Liver (tissue), 3 donors: Measurements from ENCODE around the gene AGBL4.

Source experiments
- EGR1 ChIP-seq, 2 donors: IDR thresholded peaks; 2 replicates each; pipeline ENCODE4 v1.6.1; 2016 to 2018; ENCODE audit warnings: antibody characterized with exemption in 2 of 2, low read depth in 2 of 2
- GABPA ChIP-seq, 2 donors: IDR thresholded peaks in 1 of 2; conservative IDR thresholded peaks in 1 of 2; 2 replicates each; pipeline ENCODE4 v1.6.1; 2016; ENCODE audit warnings: antibody characterized with exemption in 2 of 2, mild to moderate bottlenecking in 1 of 2, moderate library complexity in 1 of 2
- HNF4A ChIP-seq, 2 donors: conservative IDR thresholded peaks; 2 replicates each; pipeline ENCODE4 v1.6.1; 2016; ENCODE audit warnings: antibody characterized with exemption in 2 of 2, mild to moderate bottlenecking in 2 of 2
- JUND ChIP-seq, 2 donors: IDR thresholded peaks; 2 replicates each; pipeline ENCODE4 v1.6.1; 2016; ENCODE audit warnings: antibody characterized with exemption in 2 of 2
- RAD21 ChIP-seq, 2 donors: IDR thresholded peaks; 2 replicates each; pipeline ENCODE4 v1.6.1; 2016; ENCODE audit warnings: antibody characterized with exemption in 2 of 2, mild to moderate bottlenecking in 2 of 2
- YY1 ChIP-seq: IDR thresholded peaks from 2 replicates; pipeline ENCODE4 v1.6.1; 2016; ENCODE audit warnings: antibody characterized with exemption, mild to moderate bottlenecking
- TF ChIP-seq, protein P1 (sequence below): fragments of 150-350 bp; IDR thresholded peaks from 2 replicates; pipeline ENCODE4 v1.5.1; 2017; ENCODE audit warnings: improper control_type of control experiment, low read depth, low read length; ENCODE audit not compliant: missing input control
- TF ChIP-seq, protein P2 (sequence below): IDR thresholded peaks from 2 replicates; pipeline ENCODE4 v1.6.1; 2016; ENCODE audit warnings: antibody characterized with exemption
- TF ChIP-seq, protein P3 (sequence below): IDR thresholded peaks from 2 replicates; pipeline ENCODE4 v1.6.1; 2016; ENCODE audit warnings: antibody characterized with exemption
- donor health status: healthy.
- donor health status: healthy.

DNA sequence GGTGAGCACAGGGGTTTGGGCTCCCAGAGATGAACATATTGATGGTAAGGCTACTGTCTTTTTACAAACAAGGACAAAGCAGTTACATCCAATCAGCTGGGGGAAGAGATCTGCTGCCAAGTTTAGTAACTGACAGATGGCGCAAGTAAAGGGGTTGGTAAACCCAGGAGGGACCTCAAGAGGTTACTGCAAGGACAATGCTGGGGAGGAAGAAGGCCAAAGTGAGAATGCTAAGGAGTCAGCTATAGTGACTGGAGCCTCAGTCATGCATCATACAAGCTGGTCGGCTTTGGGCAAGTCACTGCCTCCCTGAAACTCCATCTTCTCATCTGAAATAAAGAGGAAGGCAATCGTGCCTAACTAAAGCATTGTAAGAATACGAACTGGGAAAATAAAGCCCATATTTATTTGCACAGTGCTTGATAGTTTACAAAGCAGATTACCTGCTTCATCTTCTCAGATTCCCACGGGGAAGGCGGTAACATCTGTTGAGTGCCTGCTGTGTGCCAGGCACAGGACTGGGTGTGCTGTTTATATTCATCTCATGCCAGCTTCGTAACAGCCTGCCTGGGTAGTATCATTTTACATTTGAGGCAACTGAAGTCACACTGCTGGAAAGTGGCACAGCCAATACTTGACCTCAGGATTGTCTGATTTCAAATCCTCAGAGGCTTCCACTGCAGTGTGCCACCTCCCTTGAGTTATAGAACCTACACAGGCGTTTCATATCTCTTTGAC lies 1361.9 kb downstream of the AGBL4 start:
- TF ChIP-seq, protein P1, sequence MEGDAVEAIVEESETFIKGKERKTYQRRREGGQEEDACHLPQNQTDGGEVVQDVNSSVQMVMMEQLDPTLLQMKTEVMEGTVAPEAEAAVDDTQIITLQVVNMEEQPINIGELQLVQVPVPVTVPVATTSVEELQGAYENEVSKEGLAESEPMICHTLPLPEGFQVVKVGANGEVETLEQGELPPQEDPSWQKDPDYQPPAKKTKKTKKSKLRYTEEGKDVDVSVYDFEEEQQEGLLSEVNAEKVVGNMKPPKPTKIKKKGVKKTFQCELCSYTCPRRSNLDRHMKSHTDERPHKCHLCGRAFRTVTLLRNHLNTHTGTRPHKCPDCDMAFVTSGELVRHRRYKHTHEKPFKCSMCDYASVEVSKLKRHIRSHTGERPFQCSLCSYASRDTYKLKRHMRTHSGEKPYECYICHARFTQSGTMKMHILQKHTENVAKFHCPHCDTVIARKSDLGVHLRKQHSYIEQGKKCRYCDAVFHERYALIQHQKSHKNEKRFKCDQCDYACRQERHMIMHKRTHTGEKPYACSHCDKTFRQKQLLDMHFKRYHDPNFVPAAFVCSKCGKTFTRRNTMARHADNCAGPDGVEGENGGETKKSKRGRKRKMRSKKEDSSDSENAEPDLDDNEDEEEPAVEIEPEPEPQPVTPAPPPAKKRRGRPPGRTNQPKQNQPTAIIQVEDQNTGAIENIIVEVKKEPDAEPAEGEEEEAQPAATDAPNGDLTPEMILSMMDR = no peak
- TF ChIP-seq EGR1 (IDR thresholded peaks at IDR 0.05; ENCODE audit: low read depth in 2 of 2) (no peak), JUND (IDR thresholded peaks at IDR 0.05) (no peak), RAD21 (IDR thresholded peaks at IDR 0.05) (no peak), GABPA (IDR thresholded peaks at IDR 0.05 in 1 of 2, conservative IDR thresholded peaks at IDR 0.05 in 1 of 2) (no peak), YY1 (no peak), HNF4A (conservative IDR thresholded peaks at IDR 0.05) (no peak)
- TF ChIP-seq, protein P2, sequence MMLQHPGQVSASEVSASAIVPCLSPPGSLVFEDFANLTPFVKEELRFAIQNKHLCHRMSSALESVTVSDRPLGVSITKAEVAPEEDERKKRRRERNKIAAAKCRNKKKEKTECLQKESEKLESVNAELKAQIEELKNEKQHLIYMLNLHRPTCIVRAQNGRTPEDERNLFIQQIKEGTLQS = no peak
- TF ChIP-seq, protein P3, sequence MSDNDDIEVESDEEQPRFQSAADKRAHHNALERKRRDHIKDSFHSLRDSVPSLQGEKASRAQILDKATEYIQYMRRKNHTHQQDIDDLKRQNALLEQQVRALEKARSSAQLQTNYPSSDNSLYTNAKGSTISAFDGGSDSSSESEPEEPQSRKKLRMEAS = no peak
